Measurements from ENCODE around the gene ZCCHC2.

DNA sequence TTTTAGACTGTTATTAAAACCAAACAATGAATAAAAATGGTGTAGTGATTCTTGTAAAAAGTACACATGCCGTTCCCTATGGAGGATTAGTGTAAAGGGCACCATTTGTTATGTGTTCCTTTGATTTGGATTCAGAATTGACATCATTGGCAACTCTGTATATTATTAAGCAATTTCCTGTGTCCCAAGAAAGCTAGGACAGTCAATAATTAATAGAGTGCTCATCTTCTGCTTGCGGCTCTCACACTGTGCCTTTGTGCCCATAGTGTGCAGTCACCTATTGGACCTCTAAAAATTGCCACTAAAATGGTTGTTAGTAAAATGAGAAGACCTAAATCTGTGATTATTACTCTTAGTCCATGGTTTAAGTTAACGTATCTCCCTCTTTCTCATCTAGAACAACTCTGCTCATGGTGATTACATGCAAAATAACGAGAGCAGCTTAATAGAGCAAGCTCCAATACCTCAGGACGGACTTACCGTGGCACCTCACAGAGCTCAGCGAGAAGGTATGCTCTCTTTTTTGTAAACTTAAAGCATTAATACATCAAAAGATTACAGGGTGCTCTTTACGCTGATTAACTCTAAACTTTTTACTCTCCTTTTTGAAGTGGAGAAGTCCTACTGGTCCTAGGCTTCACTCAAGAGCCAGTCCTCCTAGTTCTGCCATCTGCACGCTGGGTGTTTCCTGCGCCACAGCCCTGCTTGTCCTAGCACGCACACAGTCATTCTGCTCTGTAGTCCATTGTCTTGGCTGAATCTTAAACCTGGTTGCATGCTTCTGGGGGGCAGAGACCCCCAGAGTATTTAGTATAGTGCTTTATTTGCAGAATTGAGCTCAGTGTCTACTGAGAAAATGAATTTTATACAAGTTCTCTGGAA, 16.7 kb downstream of the ZCCHC2 start:
- TF ChIP-seq, protein P1, sequence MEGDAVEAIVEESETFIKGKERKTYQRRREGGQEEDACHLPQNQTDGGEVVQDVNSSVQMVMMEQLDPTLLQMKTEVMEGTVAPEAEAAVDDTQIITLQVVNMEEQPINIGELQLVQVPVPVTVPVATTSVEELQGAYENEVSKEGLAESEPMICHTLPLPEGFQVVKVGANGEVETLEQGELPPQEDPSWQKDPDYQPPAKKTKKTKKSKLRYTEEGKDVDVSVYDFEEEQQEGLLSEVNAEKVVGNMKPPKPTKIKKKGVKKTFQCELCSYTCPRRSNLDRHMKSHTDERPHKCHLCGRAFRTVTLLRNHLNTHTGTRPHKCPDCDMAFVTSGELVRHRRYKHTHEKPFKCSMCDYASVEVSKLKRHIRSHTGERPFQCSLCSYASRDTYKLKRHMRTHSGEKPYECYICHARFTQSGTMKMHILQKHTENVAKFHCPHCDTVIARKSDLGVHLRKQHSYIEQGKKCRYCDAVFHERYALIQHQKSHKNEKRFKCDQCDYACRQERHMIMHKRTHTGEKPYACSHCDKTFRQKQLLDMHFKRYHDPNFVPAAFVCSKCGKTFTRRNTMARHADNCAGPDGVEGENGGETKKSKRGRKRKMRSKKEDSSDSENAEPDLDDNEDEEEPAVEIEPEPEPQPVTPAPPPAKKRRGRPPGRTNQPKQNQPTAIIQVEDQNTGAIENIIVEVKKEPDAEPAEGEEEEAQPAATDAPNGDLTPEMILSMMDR (IDR thresholded peaks at IDR 0.05; ENCODE audit: control extremely low read depth in 1 of 3, insufficient read depth in 1 of 3, low read depth in 1 of 3, low read length in 3 of 3) = no peak
- TF ChIP-seq EP300 (IDR thresholded peaks at IDR 0.05; ENCODE audit: borderline replicate concordance in 1 of 2, low read depth in 2 of 2, low read length in 2 of 2) (no peak), POLR2A (IDR thresholded peaks at IDR 0.05; ENCODE audit: control extremely low read depth in 1 of 2, low read depth in 2 of 2, low read length in 2 of 2) (no peak), NRF1 (IDR thresholded peaks at IDR 0.05; ENCODE audit: low read depth, low read length) (no peak), EZH2 (IDR thresholded peaks at IDR 0.05; ENCODE audit: low read depth, low read length, severe bottlenecking) (no peak), SP2 (IDR thresholded peaks at IDR 0.05; ENCODE audit: low read length) (no peak), JUN (IDR thresholded peaks at IDR 0.05; ENCODE audit: low read depth, low read length) (no peak), POLR2AphosphoS5 (IDR thresholded peaks at IDR 0.05; ENCODE audit: low read depth, low read length) (no peak), JUND (IDR thresholded peaks at IDR 0.05; ENCODE audit: low read length) (no peak), SP1 (IDR thresholded peaks at IDR 0.05; ENCODE audit: low read depth, low read length) (no peak), TBP (IDR thresholded peaks at IDR 0.05; ENCODE audit: low read depth, low read length) (no peak)
- TF ChIP-seq, protein P2, sequence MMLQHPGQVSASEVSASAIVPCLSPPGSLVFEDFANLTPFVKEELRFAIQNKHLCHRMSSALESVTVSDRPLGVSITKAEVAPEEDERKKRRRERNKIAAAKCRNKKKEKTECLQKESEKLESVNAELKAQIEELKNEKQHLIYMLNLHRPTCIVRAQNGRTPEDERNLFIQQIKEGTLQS (IDR thresholded peaks at IDR 0.05; ENCODE audit: insufficient read depth, low read depth, low read length) = no peak
- TF ChIP-seq, protein P3, sequence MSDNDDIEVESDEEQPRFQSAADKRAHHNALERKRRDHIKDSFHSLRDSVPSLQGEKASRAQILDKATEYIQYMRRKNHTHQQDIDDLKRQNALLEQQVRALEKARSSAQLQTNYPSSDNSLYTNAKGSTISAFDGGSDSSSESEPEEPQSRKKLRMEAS (IDR thresholded peaks at IDR 0.05) = no peak
